K562 (cell line): ENCODE results near the gene SHB. TPM values are rescaled to one million over a fixed set of nuclear protein-coding genes. Genes with fewer than 3 reads are reported as not detected.
A peak's percentile ranks its signal among the peaks of the same experiment; 100 is the strongest.

ENCODE experiments used
- ATAC-seq: fragments of 200-7000 bp; cut with Tn5 transposase; 3 replicates; pipeline ENCODE4 v1.9.1; 2020; ENCODE audit warnings: moderate library complexity
- BruUV-seq: library from RNA; stranded (reverse); fragments of 400-500 nt; replicated peaks from 2 replicates; lab custom pipeline; 2021; lab: Mats Ljungman, UMichigan
- CTCF ChIA-PET: fragments of 300-600 bp; formaldehyde crosslinking; extraction: SDS; loops from one replicate; lab custom pipeline; 2021; ENCODE audit warnings: low intra/inter-chr PET ratio; lab: Yijun Ruan, JAX
- POLR2A ChIA-PET: fragments of 300-600, 350-650 bp; sonication (Branson Sonifier 250); formaldehyde crosslinking; extraction: SDS; loops from one replicate; lab custom pipeline; 2021; ENCODE audit warnings: antibody characterized with exemption, inconsistent platforms; lab: Yijun Ruan, JAX
- DNase-seq, 4 experiments: peaks; one replicate each; pipeline versions ENCODE4 v3.0.0 to v3.0.0-alpha.2; 2011 to 2018; ENCODE audit warnings: low spot score in 3 of 4, mixed read lengths in 3 of 4; ENCODE audit errors: extremely low read depth in 1 of 4
- FAIRE-seq: peaks from 2 replicates; lab custom pipeline; 2011; peaks lifted over from hg19 to GRCh38; lab: Jason Lieb, UNC
- H2AFZ ChIP-seq: 2 replicates; pipeline ENCODE4 v1.6.0; 2011; ENCODE audit warnings: low read depth, low read length, control low read depth, inconsistent platforms
- H3K27ac ChIP-seq: fragments of 200-600 bp; 3 replicates; pipeline ENCODE4 v1.8.0; 2011; ENCODE audit warnings: low read depth, mild to moderate bottlenecking, control low read depth, inconsistent platforms, low read length, moderate library complexity, mixed read lengths; ENCODE audit errors: extremely low read depth
- H3K27me3 ChIP-seq, 2 experiments: fragments of 300-600 bp in 1 of 2; 2 replicates in 1 of 2; 3 replicates in 1 of 2; pipeline versions ENCODE4 v1.6.0 to v1.8.0; 2011; ENCODE audit warnings: inconsistent platforms in 2 of 2, low read length in 2 of 2, mild to moderate bottlenecking in 1 of 2, mixed read lengths in 1 of 2, moderate library complexity in 1 of 2; ENCODE audit not compliant: control insufficient read depth in 2 of 2, insufficient read depth in 2 of 2
- H3K36me3 ChIP-seq: fragments of 300-600 bp; 3 replicates; pipeline ENCODE4 v1.8.0; 2011; ENCODE audit warnings: mild to moderate bottlenecking, low read length, inconsistent platforms; ENCODE audit not compliant: control insufficient read depth, insufficient read depth
- H3K4me1 ChIP-seq, 2 experiments: fragments of 200-600 bp in 1 of 2; replicated peaks in 1 of 2; 2 replicates in 1 of 2; 3 replicates in 1 of 2; pipeline versions ENCODE4 v1.5.1 to v1.8.0; 2011; ENCODE audit warnings: inconsistent platforms in 2 of 2, low read length in 2 of 2, mild to moderate bottlenecking in 1 of 2, mixed read lengths in 1 of 2, moderate library complexity in 1 of 2; ENCODE audit not compliant: control insufficient read depth in 2 of 2, insufficient read depth in 2 of 2
- H3K4me2 ChIP-seq: 2 replicates; pipeline ENCODE4 v1.6.1; 2011; ENCODE audit warnings: low read length, control low read depth, inconsistent platforms, mixed read lengths; ENCODE audit not compliant: insufficient read depth
- H3K4me3 ChIP-seq: fragments of 200-600 bp; sonication (generic), shearing (Covaris generic); 2 replicates; pipeline ENCODE4 v1.5.1; 2016; ENCODE audit warnings: control low read depth, inconsistent platforms
- H3K79me2 ChIP-seq: fragments of 200-600 bp; 3 replicates; pipeline ENCODE4 v1.8.0; 2011; ENCODE audit warnings: low read length, inconsistent platforms; ENCODE audit not compliant: control insufficient read depth, insufficient read depth
- H3K9ac ChIP-seq, 2 experiments: 2 replicates each; pipeline versions ENCODE4 v1.6.0 to v1.6.1; 2011; ENCODE audit warnings: low read depth in 2 of 2, low read length in 2 of 2, control low read depth in 1 of 2, inconsistent platforms in 1 of 2, mild to moderate bottlenecking in 1 of 2, mixed read lengths in 1 of 2; ENCODE audit not compliant: insufficient read depth in 1 of 2
- H3K9me1 ChIP-seq: one replicate; pipeline ENCODE4 v1.6.0; 2011; ENCODE audit warnings: inconsistent platforms, mild to moderate bottlenecking, low read length, moderate library complexity; ENCODE audit not compliant: control insufficient read depth, insufficient read depth
- H3K9me3 ChIP-seq: replicated peaks from 2 replicates; pipeline ENCODE4 v1.5.1; 2011; ENCODE audit warnings: low read depth, low read length, inconsistent platforms; ENCODE audit not compliant: control insufficient read depth, insufficient read depth
- H4K20me1 ChIP-seq: replicated peaks from 2 replicates; pipeline ENCODE4 v1.6.1; 2011; ENCODE audit warnings: low read length, inconsistent platforms, mixed read lengths; ENCODE audit not compliant: control insufficient read depth, insufficient read depth
- CREB1 ChIP-seq, 2 experiments: sonication (generic) in 1 of 2; formaldehyde crosslinking in 1 of 2; IDR thresholded peaks; 2 replicates each; pipeline versions ENCODE4 v1.6.1 to v1.8.0; 2012 to 2022; ENCODE audit warnings: inconsistent platforms in 1 of 2, mild to moderate bottlenecking in 1 of 2, missing genetic modification reagents in 1 of 2, moderate library complexity in 1 of 2
- CREBBP ChIP-seq: IDR thresholded peaks from one replicate; pipeline ENCODE4 v1.6.1; 2012; ENCODE audit warnings: low read depth, mild to moderate bottlenecking, control low read depth, inconsistent platforms, low read length
- DACH1 ChIP-seq: fragments of 450-650 bp; IDR thresholded peaks from 2 replicates; pipeline ENCODE4 v1.6.1; 2018; ENCODE audit not compliant: partially characterized antibody
- EP400 ChIP-seq: fragments of 450-650 bp; IDR thresholded peaks from 2 replicates; pipeline ENCODE4 v1.6.1; 2017; ENCODE audit warnings: antibody characterized with exemption, mild to moderate bottlenecking, moderate library complexity
- GATA2 ChIP-seq: sonication (generic); formaldehyde crosslinking; IDR thresholded peaks from 2 replicates; pipeline ENCODE4 v1.4.0; 2020; ENCODE audit warnings: mild to moderate bottlenecking, missing genetic modification reagents
- MAFG ChIP-seq: fragments of 450-650 bp; conservative IDR thresholded peaks from 2 replicates; pipeline ENCODE4 v1.6.1; 2016; ENCODE audit warnings: missing genetic modification characterization, missing compliant biosample characterization
- ZNF668 ChIP-seq: fragments of 250-450 bp; sonication (Bioruptor Pico); IDR thresholded peaks from 2 replicates; pipeline ENCODE4 v1.8.0; 2022; ENCODE audit warnings: mild to moderate bottlenecking, inconsistent platforms
- ZNF79 ChIP-seq: fragments of 250-450 bp; sonication (Bioruptor Pico); IDR thresholded peaks from 2 replicates; pipeline ENCODE4 v1.4.0; 2020; ENCODE audit warnings: low read depth, mild to moderate bottlenecking, moderate library complexity
- WGBS: fragments of 100-300 bp; shearing (Covaris generic); methylation state at CpG from one replicate; pipeline ENCODE4 v1.1.6; 2016; ENCODE audit warnings: low coverage, mixed read lengths; ENCODE audit not compliant: insufficient coverage; ENCODE audit errors: missing lambda C conversion rate; 5-methylcytosine and 5-hydroxymethylcytosine counted together
- in situ Hi-C: fragments of 300-500 bp; cut with MboI; formaldehyde crosslinking; loops from 4 replicates; pipeline ENCODE4 v1.15.0; 2018; ENCODE audit warnings: inconsistent platforms, mixed read lengths
- intact Hi-C: fragments of 100-400 bp; cut with micrococcal nuclease; formaldehyde crosslinking; loops from 2 replicates; pipeline ENCODE4 v1.14.2; 2022
- polyA plus RNA-seq, 8 experiments: library from polyadenylated mRNA; depleted of rRNA in 4 of 8; stranded (reverse) in 5 of 8; unstranded in 3 of 8; fragments of >200 nt; fragmentation: Nextera tagmentation in 2 of 8; fragmentation: Illumina TruSeq in 1 of 8; extraction: Ambion mirVana in 2 of 8; extraction: Trizol in 1 of 8; gene quantifications; 2 replicates each; pipeline versions ENCODE4 v1.2.1 to v1.2.3, GENCODE V29; 2011 to 2014; ENCODE audit warnings: inconsistent platforms in 1 of 8, missing spikeins in 1 of 8
- total RNA-seq, 7 experiments: library from RNA; depleted of rRNA in 6 of 7; stranded (reverse); fragments of >200 nt in 6 of 7; fragmentation: Illumina TruSeq in 2 of 7; extraction: Trizol in 2 of 7; gene quantifications; 2 replicates each; pipeline versions ENCODE4 v1.2.1 to v1.2.3, GENCODE V29; 2011 to 2021; ENCODE audit warnings: low replicate concordance in 1 of 7
- TF ChIP-seq, protein P1 (sequence below): fragments of 250-450 bp; sonication (Bioruptor Pico); IDR thresholded peaks from 2 replicates; pipeline ENCODE4 v1.8.0; 2022; ENCODE audit warnings: moderate library complexity, mild to moderate bottlenecking, inconsistent platforms
- TF ChIP-seq, protein P2 (sequence below): sonication (generic); formaldehyde crosslinking; IDR thresholded peaks from 2 replicates; pipeline ENCODE4 v1.8.1; 2022; ENCODE audit warnings: missing genetic modification reagents
- TF ChIP-seq, protein P3 (sequence below): sonication (generic); formaldehyde crosslinking; IDR thresholded peaks from 2 replicates; pipeline ENCODE4 v1.8.0; 2022; ENCODE audit warnings: mild to moderate bottlenecking, missing genetic modification reagents, borderline replicate concordance
- TF ChIP-seq, protein P4 (sequence below): sonication (generic); formaldehyde crosslinking; IDR thresholded peaks from 2 replicates; pipeline ENCODE4 v1.8.0; 2022; ENCODE audit warnings: missing genetic modification reagents, mild to moderate bottlenecking, moderate library complexity, borderline replicate concordance
- TF ChIP-seq, protein P5 (sequence below): fragments of 150-350 bp; IDR thresholded peaks from 2 replicates; pipeline ENCODE4 v1.6.1; 2014; ENCODE audit warnings: low read depth, mild to moderate bottlenecking, low read length, borderline replicate concordance

The SHB gene
- total and polyA plus RNA-seq, 9 of the 15 experiments (the other 6 are each of a cell fraction or from before 2014, with no cell fraction given) = 0.78 to 16.0 (median 5.3) TPM

DNA sequence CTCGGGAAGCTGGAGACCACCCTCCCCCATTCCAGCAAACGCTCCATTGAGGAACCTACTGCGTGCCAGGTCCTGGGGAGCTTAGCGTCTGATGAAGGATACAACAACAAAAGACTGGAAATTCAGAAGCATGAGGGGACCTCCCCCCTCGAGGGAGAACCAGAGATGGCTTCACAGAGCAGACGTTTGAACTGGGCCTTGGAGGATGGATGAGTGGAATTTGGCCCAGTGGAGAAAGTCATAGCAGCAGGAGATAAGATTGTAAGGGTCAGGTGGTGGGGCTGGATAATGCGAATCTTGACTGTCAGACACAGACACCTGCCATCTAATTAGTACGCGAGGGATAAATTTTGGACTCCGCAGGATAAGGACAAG lies 163.9 kb downstream of the SHB start:
- intact Hi-C loops = loop anchor here (2.0 kb wide), 3 partner anchors 158 to 488 kb away; partner anchors contain the start of gene ALDH1B1
- no peaks in the 10 kb centered on the region for H4K20me1 ChIP-seq
- peak overlapping the region; percentile 86; the same call in 1 of the 2 replicates for H3K4me3 ChIP-seq
- peak; percentile 51 to 83 (median 62) for DNase-seq
- in situ Hi-C loops = loop anchor here (5.0 to 10.0 kb wide), 3 partner anchors 150 to 452 kb away; partner anchors contain the start of genes POLR1E and TRMT10B
- FAIRE-seq = peak; percentile 80
- no peaks in the 10 kb centered on the region for H3K27me3 ChIP-seq
- BruUV-seq = no TSS peak
- WGBS = 14% methylated on average over 9 of the region's 10 CpGs
- peaks cover 15% of the 10 kb centered on the region; the same call in 2 of the 3 replicates for H3K36me3 ChIP-seq
- peak overlapping the region; percentile 77 to 94; a peak in 3 of 4 replicates for H3K9ac ChIP-seq
- peak overlapping the region; percentile 97 for H2AFZ ChIP-seq
- H3K4me1 ChIP-seq = peaks cover 22 to 32% of the 10 kb centered on the region in 2 experiments
- H3K4me2 ChIP-seq = peak overlapping the region; percentile 96
- ATAC-seq = peak; percentile 5
- ChIA-PET POLR2A (interaction anchor here (0.6 to 1.0 kb wide), 5 partner anchors 12 to 313 kb away, joined by 3 to 4 read pairs (median 3); partner anchors contain the start of gene TOMM5), CTCF (interaction anchor here (1.9 kb wide), 1 partner anchor 458 kb away, joined by 7 read pairs; no protein-coding TSS in a partner anchor)
- H3K79me2 ChIP-seq = peaks cover 32% of the 10 kb centered on the region
- H3K9me1 ChIP-seq = no peaks in the 10 kb centered on the region
- no peaks in the 10 kb centered on the region for H3K9me3 ChIP-seq
- no peak overlapping the region for H3K27ac ChIP-seq
- TF ChIP-seq, protein P1, sequence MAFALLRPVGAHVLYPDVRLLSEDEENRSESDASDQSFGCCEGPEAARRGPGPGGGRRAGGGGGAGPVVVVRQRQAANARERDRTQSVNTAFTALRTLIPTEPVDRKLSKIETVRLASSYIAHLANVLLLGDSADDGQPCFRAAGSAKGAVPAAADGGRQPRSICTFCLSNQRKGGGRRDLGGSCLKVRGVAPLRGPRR (CRISPR knock-in tag) = no peak
- peak; percentile 52; the same call in 1 of the 2 replicates for TF ChIP-seq GATA2 (CRISPR knock-in tag)
- no peak for TF ChIP-seq ZNF79
- TF ChIP-seq MAFG (tag) = no peak
- TF ChIP-seq, protein P2, sequence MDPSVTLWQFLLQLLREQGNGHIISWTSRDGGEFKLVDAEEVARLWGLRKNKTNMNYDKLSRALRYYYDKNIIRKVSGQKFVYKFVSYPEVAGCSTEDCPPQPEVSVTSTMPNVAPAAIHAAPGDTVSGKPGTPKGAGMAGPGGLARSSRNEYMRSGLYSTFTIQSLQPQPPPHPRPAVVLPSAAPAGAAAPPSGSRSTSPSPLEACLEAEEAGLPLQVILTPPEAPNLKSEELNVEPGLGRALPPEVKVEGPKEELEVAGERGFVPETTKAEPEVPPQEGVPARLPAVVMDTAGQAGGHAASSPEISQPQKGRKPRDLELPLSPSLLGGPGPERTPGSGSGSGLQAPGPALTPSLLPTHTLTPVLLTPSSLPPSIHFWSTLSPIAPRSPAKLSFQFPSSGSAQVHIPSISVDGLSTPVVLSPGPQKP (CRISPR knock-in tag) = no peak
- TF ChIP-seq, protein P3, sequence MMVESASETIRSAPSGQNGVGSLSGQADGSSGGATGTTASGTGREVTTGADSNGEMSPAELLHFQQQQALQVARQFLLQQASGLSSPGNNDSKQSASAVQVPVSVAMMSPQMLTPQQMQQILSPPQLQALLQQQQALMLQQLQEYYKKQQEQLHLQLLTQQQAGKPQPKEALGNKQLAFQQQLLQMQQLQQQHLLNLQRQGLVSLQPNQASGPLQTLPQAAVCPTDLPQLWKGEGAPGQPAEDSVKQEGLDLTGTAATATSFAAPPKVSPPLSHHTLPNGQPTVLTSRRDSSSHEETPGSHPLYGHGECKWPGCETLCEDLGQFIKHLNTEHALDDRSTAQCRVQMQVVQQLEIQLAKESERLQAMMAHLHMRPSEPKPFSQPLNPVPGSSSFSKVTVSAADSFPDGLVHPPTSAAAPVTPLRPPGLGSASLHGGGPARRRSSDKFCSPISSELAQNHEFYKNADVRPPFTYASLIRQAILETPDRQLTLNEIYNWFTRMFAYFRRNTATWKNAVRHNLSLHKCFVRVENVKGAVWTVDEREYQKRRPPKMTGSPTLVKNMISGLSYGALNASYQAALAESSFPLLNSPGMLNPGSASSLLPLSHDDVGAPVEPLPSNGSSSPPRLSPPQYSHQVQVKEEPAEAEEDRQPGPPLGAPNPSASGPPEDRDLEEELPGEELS = no peak
- TF ChIP-seq, protein P4, sequence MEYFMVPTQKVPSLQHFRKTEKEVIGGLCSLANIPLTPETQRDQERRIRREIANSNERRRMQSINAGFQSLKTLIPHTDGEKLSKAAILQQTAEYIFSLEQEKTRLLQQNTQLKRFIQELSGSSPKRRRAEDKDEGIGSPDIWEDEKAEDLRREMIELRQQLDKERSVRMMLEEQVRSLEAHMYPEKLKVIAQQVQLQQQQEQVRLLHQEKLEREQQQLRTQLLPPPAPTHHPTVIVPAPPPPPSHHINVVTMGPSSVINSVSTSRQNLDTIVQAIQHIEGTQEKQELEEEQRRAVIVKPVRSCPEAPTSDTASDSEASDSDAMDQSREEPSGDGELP (CRISPR knock-in tag) = no peak
- TF ChIP-seq CREB1 (IDR thresholded peaks at IDR 0.05) = no peak
- TF ChIP-seq CREB1 (CRISPR knock-in tag; IDR thresholded peaks at IDR 0.05) = no peak
- TF ChIP-seq EP400 = no peak
- TF ChIP-seq, protein P5, sequence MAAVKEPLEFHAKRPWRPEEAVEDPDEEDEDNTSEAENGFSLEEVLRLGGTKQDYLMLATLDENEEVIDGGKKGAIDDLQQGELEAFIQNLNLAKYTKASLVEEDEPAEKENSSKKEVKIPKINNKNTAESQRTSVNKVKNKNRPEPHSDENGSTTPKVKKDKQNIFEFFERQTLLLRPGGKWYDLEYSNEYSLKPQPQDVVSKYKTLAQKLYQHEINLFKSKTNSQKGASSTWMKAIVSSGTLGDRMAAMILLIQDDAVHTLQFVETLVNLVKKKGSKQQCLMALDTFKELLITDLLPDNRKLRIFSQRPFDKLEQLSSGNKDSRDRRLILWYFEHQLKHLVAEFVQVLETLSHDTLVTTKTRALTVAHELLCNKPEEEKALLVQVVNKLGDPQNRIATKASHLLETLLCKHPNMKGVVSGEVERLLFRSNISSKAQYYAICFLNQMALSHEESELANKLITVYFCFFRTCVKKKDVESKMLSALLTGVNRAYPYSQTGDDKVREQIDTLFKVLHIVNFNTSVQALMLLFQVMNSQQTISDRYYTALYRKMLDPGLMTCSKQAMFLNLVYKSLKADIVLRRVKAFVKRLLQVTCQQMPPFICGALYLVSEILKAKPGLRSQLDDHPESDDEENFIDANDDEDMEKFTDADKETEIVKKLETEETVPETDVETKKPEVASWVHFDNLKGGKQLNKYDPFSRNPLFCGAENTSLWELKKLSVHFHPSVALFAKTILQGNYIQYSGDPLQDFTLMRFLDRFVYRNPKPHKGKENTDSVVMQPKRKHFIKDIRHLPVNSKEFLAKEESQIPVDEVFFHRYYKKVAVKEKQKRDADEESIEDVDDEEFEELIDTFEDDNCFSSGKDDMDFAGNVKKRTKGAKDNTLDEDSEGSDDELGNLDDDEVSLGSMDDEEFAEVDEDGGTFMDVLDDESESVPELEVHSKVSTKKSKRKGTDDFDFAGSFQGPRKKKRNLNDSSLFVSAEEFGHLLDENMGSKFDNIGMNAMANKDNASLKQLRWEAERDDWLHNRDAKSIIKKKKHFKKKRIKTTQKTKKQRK = no peak
- TF ChIP-seq CREBBP = no peak
- no peak for TF ChIP-seq DACH1
- no peak for TF ChIP-seq ZNF668
